Sigmoid colon (tissue), 7 donors: Measurements from ENCODE around the gene ARNT2. TPM values are rescaled to one million over a fixed set of nuclear protein-coding genes. Genes with fewer than 3 reads are reported as not detected.
A peak's percentile ranks its signal among the peaks of the same experiment; 100 is the strongest.

ENCODE experiments used
- DNase-seq: peaks from one replicate; pipeline ENCODE4 v3.0.0-alpha.2; 2019
- H3K27ac ChIP-seq, 4 donors: fragments of 200-600 bp; sonication (generic); one replicate each; pipeline ENCODE4 v1.5.1; 2016 to 2019; ENCODE audit warnings: mild to moderate bottlenecking in 1 of 4
- H3K27me3 ChIP-seq, 3 donors: fragments of 200-600 bp; sonication (generic); one replicate each; pipeline ENCODE4 v1.5.1; 2019; ENCODE audit warnings: mild to moderate bottlenecking in 1 of 3
- H3K36me3 ChIP-seq, 4 donors: fragments of 200-600 bp; sonication (generic); one replicate each; pipeline ENCODE4 v1.5.1; 2016 to 2019
- H3K4me1 ChIP-seq, 4 donors: fragments of 200-600 bp; sonication (generic); one replicate each; pipeline ENCODE4 v1.5.1; 2017 to 2019
- H3K4me3 ChIP-seq, 4 donors: fragments of 200-600 bp; sonication (generic); one replicate each; pipeline ENCODE4 v1.5.1; 2017 to 2019; ENCODE audit warnings: mild to moderate bottlenecking in 2 of 4, moderate library complexity in 1 of 4
- H3K9me3 ChIP-seq, 4 donors: fragments of 200-600 bp in 3 of 4; sonication (generic) in 3 of 4; one replicate each; pipeline versions ENCODE4 v1.5.1 to v1.6.1; 2013 to 2019
- CTCF ChIP-seq, 4 experiments: fragments of 450-650 bp in 3 of 4; fragments of 200-600 bp in 1 of 4; IDR thresholded peaks; one replicate each; pipeline ENCODE4 v1.5.1; 2016 to 2019; ENCODE audit warnings: antibody characterized with exemption in 4 of 4, mild to moderate bottlenecking in 3 of 4, moderate library complexity in 2 of 4
- EP300 ChIP-seq, 4 donors: sonication (generic); formaldehyde crosslinking; IDR thresholded peaks; one replicate each; pipeline ENCODE4 v1.6.1; 2017; ENCODE audit warnings: antibody characterized with exemption in 4 of 4
- POLR2A ChIP-seq, 2 donors: fragments of 450-650 bp; IDR thresholded peaks; one replicate each; pipeline ENCODE4 v1.6.1; 2016; ENCODE audit warnings: antibody characterized with exemption in 2 of 2, mild to moderate bottlenecking in 2 of 2, moderate library complexity in 2 of 2
- POLR2AphosphoS5 ChIP-seq, 4 donors: sonication (generic); formaldehyde crosslinking; IDR thresholded peaks; one replicate each; pipeline ENCODE4 v1.6.1; 2017; ENCODE audit warnings: antibody characterized with exemption in 4 of 4
- WGBS, 2 donors: extraction: QIAGEN DNeasy Blood & Tissue Kit; methylation state at CpG; one replicate each; pipeline ENCODE4 v1.1.7; 2013; 5-methylcytosine and 5-hydroxymethylcytosine counted together
- intact Hi-C: fragments of 100-400 bp; cut with DNase I; formaldehyde crosslinking; loops from one replicate; pipeline ENCODE4 v1.15.1; 2023
- polyA plus RNA-seq, 3 donors: library from polyadenylated mRNA; stranded (reverse); fragments of 200-250 nt; gene quantifications; one replicate each; pipeline ENCODE4 v1.2.3, GENCODE V29; 2013
- total RNA-seq, 4 donors: library from RNA; depleted of rRNA; stranded (reverse); fragments of >200 nt; gene quantifications; one replicate each; pipeline ENCODE4 v1.1.0, GENCODE V29; 2016
- donor health status: healthy with polysubstance abuse.
- donor health status: Bipolar disorder and iron deficiency.
- donor health status: healthy.

The ARNT2 gene
- total and polyA plus RNA-seq, 7 donors = 1.2 to 16.1 (median 4.3) TPM

DNA sequence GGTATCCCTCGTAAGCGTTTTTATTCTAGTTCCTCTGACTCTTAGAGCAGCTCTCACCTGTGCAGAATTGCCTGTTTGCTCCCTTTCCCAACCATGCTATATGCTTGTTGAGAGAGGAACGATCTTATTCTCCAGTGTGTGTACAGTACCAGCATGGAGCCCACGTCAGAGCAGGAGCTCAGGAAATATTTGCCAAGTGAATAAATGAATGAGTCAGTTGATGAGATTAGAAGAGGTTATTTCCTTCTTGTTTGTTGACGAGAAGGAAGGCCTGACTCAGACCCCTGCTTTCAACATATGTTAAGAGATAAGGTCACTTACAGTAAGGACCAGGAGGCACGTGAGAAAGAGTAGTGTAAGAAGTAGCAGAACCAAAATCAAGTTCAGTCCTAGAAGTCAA, 184.6 kb downstream of the ARNT2 start:
- intact Hi-C loops = no loop called here
- TF ChIP-seq POLR2A (IDR thresholded peaks at IDR 0.05) (no peak), CTCF (IDR thresholded peaks at IDR 0.05) (no peak), EP300 (IDR thresholded peaks at IDR 0.05) (no peak), POLR2AphosphoS5 (IDR thresholded peaks at IDR 0.05) (no peak)
- Histone ChIP-seq H3K27ac (no peak overlapping the region), H3K4me1 (no peaks in the 10 kb centered on the region), H3K9me3 (no peaks in the 10 kb centered on the region), H3K27me3 (no peaks in the 10 kb centered on the region), H3K36me3 (peaks cover 0 to 16% (median 0%) of the 10 kb centered on the region in 4 donors), H3K4me3 (no peak overlapping the region)
- WGBS, 2 donors = 75 to 78% methylated on average over 6 of the region's 6 CpGs
- no peak for DNase-seq

GRCh38 chr15:80590761-80591355, 186.7 kb downstream of the ARNT2 start:
- intact Hi-C loops = no loop called here
- Histone ChIP-seq H3K4me1 (no peaks in the 10 kb centered on the region), H3K4me3 (no peak overlapping the region), H3K36me3 (peaks cover 0 to 19% (median 0%) of the 10 kb centered on the region in 4 donors), H3K9me3 (no peaks in the 10 kb centered on the region), H3K27me3 (no peaks in the 10 kb centered on the region), H3K27ac (no peak overlapping the region)
- no peak for TF ChIP-seq EP300 (IDR thresholded peaks at IDR 0.05)
- no peak for TF ChIP-seq POLR2AphosphoS5 (IDR thresholded peaks at IDR 0.05)
- no peak for TF ChIP-seq POLR2A (IDR thresholded peaks at IDR 0.05)
- no peak for TF ChIP-seq CTCF (IDR thresholded peaks at IDR 0.05)
- peak; percentile 44 for DNase-seq
- 85 to 92% methylated on average over 7 of the region's 7 CpGs for WGBS, 2 donors

DNA sequence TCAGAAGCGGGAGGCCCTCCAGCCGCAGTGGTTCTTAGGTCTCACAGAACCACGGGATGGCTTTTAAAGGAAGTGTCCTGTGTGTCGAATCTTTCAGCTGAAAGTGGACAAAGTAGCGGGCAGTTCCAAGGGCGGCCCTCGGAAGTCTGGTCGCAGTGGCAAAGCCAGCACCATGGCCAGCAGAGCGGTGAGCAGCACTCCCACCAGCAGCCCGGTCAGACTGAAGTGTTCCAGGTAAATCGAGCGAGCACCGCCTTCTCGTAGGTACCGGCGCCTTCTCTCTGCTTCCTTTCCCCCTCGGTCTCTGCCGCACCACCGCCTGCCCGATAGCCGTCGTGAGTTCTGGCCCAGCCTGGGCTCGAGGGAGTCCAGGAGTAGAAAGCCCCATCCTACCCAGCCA, 187.3 kb downstream of the ARNT2 start:
- no peaks in the 10 kb centered on the region for H3K9me3 ChIP-seq
- TF ChIP-seq POLR2AphosphoS5 (IDR thresholded peaks at IDR 0.05) = no peak
- no peak for TF ChIP-seq EP300 (IDR thresholded peaks at IDR 0.05)
- no peak for TF ChIP-seq CTCF (IDR thresholded peaks at IDR 0.05)
- TF ChIP-seq POLR2A (IDR thresholded peaks at IDR 0.05) = no peak
- no peaks in the 10 kb centered on the region for H3K27me3 ChIP-seq
- peak; percentile 48 for DNase-seq
- no peak overlapping the region for H3K27ac ChIP-seq
- WGBS, 2 donors = 89 to 92% methylated on average over 23 of the region's 23 CpGs
- intact Hi-C loops = no loop called here
- H3K4me3 ChIP-seq = no peak overlapping the region
- no peaks in the 10 kb centered on the region for H3K4me1 ChIP-seq
- H3K36me3 ChIP-seq = peaks cover 0 to 19% (median 0%) of the 10 kb centered on the region in 4 donors

GRCh38 chr15:80591938-80592825, 188.0 kb downstream of the ARNT2 start:
- no peaks in the 10 kb centered on the region for H3K27me3 ChIP-seq
- WGBS, 2 donors = 86 to 90% methylated on average over 10 of the region's 10 CpGs
- DNase-seq = peak; percentile 34
- TF ChIP-seq POLR2A (IDR thresholded peaks at IDR 0.05) (no peak), EP300 (IDR thresholded peaks at IDR 0.05) (no peak), POLR2AphosphoS5 (IDR thresholded peaks at IDR 0.05) (no peak), CTCF (IDR thresholded peaks at IDR 0.05) (no peak)
- no peak overlapping the region for H3K4me3 ChIP-seq
- intact Hi-C loops = no loop called here
- no peaks in the 10 kb centered on the region for H3K9me3 ChIP-seq
- peaks cover 0 to 19% (median 0%) of the 10 kb centered on the region in 4 donors for H3K36me3 ChIP-seq
- no peak overlapping the region for H3K27ac ChIP-seq
- H3K4me1 ChIP-seq = no peaks in the 10 kb centered on the region
